Measurements from ENCODE around the gene WWOX.

Gene WWOX

GRCh38 chr16:78519896-78520295 lies 420.4 kb downstream of the WWOX start:
- H3K36me3 ChIP-seq (ENCODE audit: control insufficient read depth, insufficient read depth, low read length), result no peaks in the 10 kb centered on the region
- no peaks in the 10 kb centered on the region for H3K9me3 ChIP-seq (ENCODE audit: control insufficient read depth, low read length)
- H3K27ac ChIP-seq (ENCODE audit: low read depth, low read length, severe bottlenecking), result no peak overlapping the region
- 94 to 96% methylated on average over 4 of the region's 8 CpGs for WGBS, 2 experiments (ENCODE audit: insufficient coverage in 2 of 2)
- no peak overlapping the region for H3K4me3 ChIP-seq (ENCODE audit: extremely low read depth, insufficient read depth, low read length, poor library complexity, severe bottlenecking)
- no peaks in the 10 kb centered on the region for H3K4me1 ChIP-seq (ENCODE audit: control insufficient read depth, insufficient read depth, low read length, poor library complexity, severe bottlenecking)

- Histone ChIP-seq H3K9me3 (ENCODE audit: control insufficient read depth, low read length) (no peaks in the 10 kb centered on the region), H3K27ac (ENCODE audit: low read depth, low read length, severe bottlenecking) (no peak overlapping the region), H3K36me3 (ENCODE audit: control insufficient read depth, insufficient read depth, low read length) (no peaks in the 10 kb centered on the region), H3K4me1 (ENCODE audit: control insufficient read depth, insufficient read depth, low read length, poor library complexity, severe bottlenecking) (no peaks in the 10 kb centered on the region), H3K4me3 (ENCODE audit: extremely low read depth, insufficient read depth, low read length, poor library complexity, severe bottlenecking) (no peak overlapping the region)
- WGBS, 2 experiments (ENCODE audit: insufficient coverage in 2 of 2), result 86 to 96% methylated on average over 2 to 3 of the region's 5 CpGs
Observed at GRCh38 chr16:78520470-78520869, 421.0 kb downstream of the WWOX start.

GRCh38 chr16:78522327-78522726 lies 422.9 kb downstream of the WWOX start:
- Histone ChIP-seq H3K9me3 (ENCODE audit: control insufficient read depth, low read length) (no peaks in the 10 kb centered on the region), H3K27ac (ENCODE audit: low read depth, low read length, severe bottlenecking) (no peak overlapping the region), H3K4me3 (ENCODE audit: extremely low read depth, insufficient read depth, low read length, poor library complexity, severe bottlenecking) (no peak overlapping the region), H3K4me1 (ENCODE audit: control insufficient read depth, insufficient read depth, low read length, poor library complexity, severe bottlenecking) (no peaks in the 10 kb centered on the region), H3K36me3 (ENCODE audit: control insufficient read depth, insufficient read depth, low read length) (no peaks in the 10 kb centered on the region)
- 86 to 89% methylated on average over 3 to 4 of the region's 5 CpGs for WGBS, 2 experiments (ENCODE audit: insufficient coverage in 2 of 2)

- no peak overlapping the region for H3K27ac ChIP-seq (ENCODE audit: low read depth, low read length, severe bottlenecking)
- H3K4me1 ChIP-seq (ENCODE audit: control insufficient read depth, insufficient read depth, low read length, poor library complexity, severe bottlenecking), result no peaks in the 10 kb centered on the region
Observed at GRCh38 chr16:78523212-78523985, 423.9 kb downstream of the WWOX start.

GRCh38 chr16:78524066-78524595 lies 424.7 kb downstream of the WWOX start:
- Histone ChIP-seq H3K9me3 (ENCODE audit: control insufficient read depth, low read length) (no peaks in the 10 kb centered on the region), H3K4me1 (ENCODE audit: control insufficient read depth, insufficient read depth, low read length, poor library complexity, severe bottlenecking) (no peaks in the 10 kb centered on the region), H3K4me3 (ENCODE audit: extremely low read depth, insufficient read depth, low read length, poor library complexity, severe bottlenecking) (no peak overlapping the region), H3K27ac (ENCODE audit: low read depth, low read length, severe bottlenecking) (no peak overlapping the region), H3K36me3 (ENCODE audit: control insufficient read depth, insufficient read depth, low read length) (no peaks in the 10 kb centered on the region)
- 80 to 83% methylated on average over 2 to 3 of the region's 4 CpGs for WGBS, 2 experiments (ENCODE audit: insufficient coverage in 2 of 2)

More at GRCh38 chr16:78523212-78523985, 423.9 kb downstream of the WWOX start:
- WGBS, 2 experiments (ENCODE audit: insufficient coverage in 2 of 2), result 95 to 96% methylated on average over 5 to 7 of the region's 9 CpGs
- Histone ChIP-seq H3K9me3 (ENCODE audit: control insufficient read depth, low read length) (no peaks in the 10 kb centered on the region), H3K36me3 (ENCODE audit: control insufficient read depth, insufficient read depth, low read length) (no peaks in the 10 kb centered on the region), H3K4me3 (ENCODE audit: extremely low read depth, insufficient read depth, low read length, poor library complexity, severe bottlenecking) (no peak overlapping the region)

GRCh38 chr16:78528265-78528664 lies 428.8 kb downstream of the WWOX start:
- Histone ChIP-seq H3K4me3 (ENCODE audit: extremely low read depth, insufficient read depth, low read length, poor library complexity, severe bottlenecking) (no peak overlapping the region), H3K36me3 (ENCODE audit: control insufficient read depth, insufficient read depth, low read length) (no peaks in the 10 kb centered on the region), H3K4me1 (ENCODE audit: control insufficient read depth, insufficient read depth, low read length, poor library complexity, severe bottlenecking) (no peaks in the 10 kb centered on the region), H3K27ac (ENCODE audit: low read depth, low read length, severe bottlenecking) (no peak overlapping the region), H3K9me3 (ENCODE audit: control insufficient read depth, low read length) (no peaks in the 10 kb centered on the region)
- WGBS, 2 experiments (ENCODE audit: insufficient coverage in 2 of 2), result 84 to 85% methylated on average over 2 to 3 of the region's 5 CpGs

GRCh38 chr16:78529881-78530280 lies 430.4 kb downstream of the WWOX start:
- Histone ChIP-seq H3K4me3 (ENCODE audit: extremely low read depth, insufficient read depth, low read length, poor library complexity, severe bottlenecking) (no peak overlapping the region), H3K4me1 (ENCODE audit: control insufficient read depth, insufficient read depth, low read length, poor library complexity, severe bottlenecking) (no peaks in the 10 kb centered on the region), H3K9me3 (ENCODE audit: control insufficient read depth, low read length) (no peaks in the 10 kb centered on the region), H3K27ac (ENCODE audit: low read depth, low read length, severe bottlenecking) (no peak overlapping the region), H3K36me3 (ENCODE audit: control insufficient read depth, insufficient read depth, low read length) (no peaks in the 10 kb centered on the region)
- WGBS, 2 experiments (ENCODE audit: insufficient coverage in 2 of 2), result 92 to 95% methylated on average over 4 of the region's 5 CpGs

- Histone ChIP-seq H3K4me1 (ENCODE audit: control insufficient read depth, insufficient read depth, low read length, poor library complexity, severe bottlenecking) (no peaks in the 10 kb centered on the region), H3K4me3 (ENCODE audit: extremely low read depth, insufficient read depth, low read length, poor library complexity, severe bottlenecking) (no peak overlapping the region), H3K9me3 (ENCODE audit: control insufficient read depth, low read length) (no peaks in the 10 kb centered on the region), H3K27ac (ENCODE audit: low read depth, low read length, severe bottlenecking) (no peak overlapping the region), H3K36me3 (ENCODE audit: control insufficient read depth, insufficient read depth, low read length) (no peaks in the 10 kb centered on the region)
- 0 to 44% methylated on average over 1 to 2 of the region's 4 CpGs for WGBS, 2 experiments (ENCODE audit: insufficient coverage in 2 of 2)
Observed at GRCh38 chr16:78530283-78530682, 430.8 kb downstream of the WWOX start.

GRCh38 chr16:78535098-78535497 lies 435.6 kb downstream of the WWOX start:
- H3K27ac ChIP-seq (ENCODE audit: low read depth, low read length, severe bottlenecking), result no peak overlapping the region
- no CpG with 5 or more reads among the region's 4 CpGs for WGBS, 2 experiments (ENCODE audit: insufficient coverage in 2 of 2)
- H3K9me3 ChIP-seq (ENCODE audit: control insufficient read depth, low read length), result no peaks in the 10 kb centered on the region

GRCh38 chr16:78537511-78537910 lies 438.1 kb downstream of the WWOX start:
- no peaks in the 10 kb centered on the region for H3K4me1 ChIP-seq (ENCODE audit: control insufficient read depth, insufficient read depth, low read length, poor library complexity, severe bottlenecking)
- no peak overlapping the region for H3K4me3 ChIP-seq (ENCODE audit: extremely low read depth, insufficient read depth, low read length, poor library complexity, severe bottlenecking)
- 89 to 93% methylated on average over 8 to 9 of the region's 10 CpGs for WGBS, 2 experiments (ENCODE audit: insufficient coverage in 2 of 2)
- no peak overlapping the region for H3K27ac ChIP-seq (ENCODE audit: low read depth, low read length, severe bottlenecking)
- no peaks in the 10 kb centered on the region for H3K9me3 ChIP-seq (ENCODE audit: control insufficient read depth, low read length)
- H3K36me3 ChIP-seq (ENCODE audit: control insufficient read depth, insufficient read depth, low read length), result no peaks in the 10 kb centered on the region

More at GRCh38 chr16:78535098-78535497, 435.6 kb downstream of the WWOX start:
- no peaks in the 10 kb centered on the region for H3K4me1 ChIP-seq (ENCODE audit: control insufficient read depth, insufficient read depth, low read length, poor library complexity, severe bottlenecking)
- H3K36me3 ChIP-seq (ENCODE audit: control insufficient read depth, insufficient read depth, low read length), result no peaks in the 10 kb centered on the region
- no peak overlapping the region for H3K4me3 ChIP-seq (ENCODE audit: extremely low read depth, insufficient read depth, low read length, poor library complexity, severe bottlenecking)

- Histone ChIP-seq H3K9me3 (ENCODE audit: control insufficient read depth, low read length) (no peaks in the 10 kb centered on the region), H3K4me3 (ENCODE audit: extremely low read depth, insufficient read depth, low read length, poor library complexity, severe bottlenecking) (no peak overlapping the region), H3K36me3 (ENCODE audit: control insufficient read depth, insufficient read depth, low read length) (no peaks in the 10 kb centered on the region), H3K4me1 (ENCODE audit: control insufficient read depth, insufficient read depth, low read length, poor library complexity, severe bottlenecking) (no peaks in the 10 kb centered on the region), H3K27ac (ENCODE audit: low read depth, low read length, severe bottlenecking) (no peak overlapping the region)
- WGBS, 2 experiments (ENCODE audit: insufficient coverage in 2 of 2), result 87 to 91% methylated on average over 4 to 8 of the region's 9 CpGs
Observed at GRCh38 chr16:78538292-78538691, 438.8 kb downstream of the WWOX start.
